ENCODE results near the gene BCAR3.
"Not testable (repeated sequence)": the region's sequence is repeated elsewhere in the genome, so short reads cannot be mapped to it uniquely, and the experiment has no call there.

Gene BCAR3

GRCh38 chr1:93556291-93556690, 125.3 kb downstream of the BCAR3 start:
- in situ Hi-C loops (cut with HindIII; ENCODE audit: low sequenced_read_pairs): no loop called here

DNA sequence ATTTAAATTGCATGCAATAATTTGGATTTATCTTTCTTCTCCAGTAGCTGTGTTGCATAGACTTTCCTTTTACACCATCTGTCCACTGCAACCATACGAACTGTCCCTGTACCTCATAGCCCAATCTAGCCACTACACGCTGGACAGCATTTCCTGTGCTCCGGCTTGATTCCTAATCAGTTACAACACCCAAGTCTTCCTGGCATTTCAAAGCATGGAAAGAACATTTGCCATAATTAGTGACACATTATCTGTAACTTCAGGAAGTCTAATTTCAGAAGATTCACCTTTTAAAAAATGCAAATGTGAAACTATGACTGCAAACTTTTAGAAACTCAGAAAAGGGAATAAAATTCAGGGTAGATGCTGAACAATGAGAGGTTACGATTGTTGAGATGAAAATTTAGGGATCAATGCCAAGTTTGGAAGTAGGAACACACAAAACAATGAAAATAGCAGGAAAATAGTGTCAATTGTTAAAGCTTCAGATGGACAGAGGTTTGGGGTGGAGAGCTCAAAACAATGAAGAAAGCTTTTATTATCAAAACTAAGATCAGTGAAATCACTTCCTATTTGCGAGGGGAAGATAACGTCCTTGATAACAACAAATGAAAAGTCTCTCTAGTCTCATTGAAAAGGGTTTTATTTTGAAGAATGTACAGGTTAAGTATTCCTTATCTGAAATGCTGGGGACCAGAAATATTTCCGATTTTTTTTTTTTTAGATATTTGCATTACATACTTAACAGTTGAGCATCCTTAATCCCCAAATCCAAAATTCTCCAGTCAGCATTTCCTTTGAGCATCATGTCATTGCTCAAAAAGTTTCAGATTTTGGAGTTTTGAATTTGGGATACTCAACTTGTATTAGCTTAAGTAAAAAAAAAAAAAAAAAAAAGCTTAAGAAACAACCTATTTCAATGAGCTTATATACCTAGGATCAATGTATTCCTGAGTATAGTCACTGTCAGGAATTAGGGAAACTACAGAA, 126.5 kb downstream of the BCAR3 start:
- in situ Hi-C loops (cut with HindIII; ENCODE audit: low sequenced_read_pairs): no loop called here

GRCh38 chr1:93553886-93554490, 127.6 kb downstream of the BCAR3 start:
- in situ Hi-C loops (cut with HindIII; ENCODE audit: low sequenced_read_pairs): not testable (repeated sequence)

DNA sequence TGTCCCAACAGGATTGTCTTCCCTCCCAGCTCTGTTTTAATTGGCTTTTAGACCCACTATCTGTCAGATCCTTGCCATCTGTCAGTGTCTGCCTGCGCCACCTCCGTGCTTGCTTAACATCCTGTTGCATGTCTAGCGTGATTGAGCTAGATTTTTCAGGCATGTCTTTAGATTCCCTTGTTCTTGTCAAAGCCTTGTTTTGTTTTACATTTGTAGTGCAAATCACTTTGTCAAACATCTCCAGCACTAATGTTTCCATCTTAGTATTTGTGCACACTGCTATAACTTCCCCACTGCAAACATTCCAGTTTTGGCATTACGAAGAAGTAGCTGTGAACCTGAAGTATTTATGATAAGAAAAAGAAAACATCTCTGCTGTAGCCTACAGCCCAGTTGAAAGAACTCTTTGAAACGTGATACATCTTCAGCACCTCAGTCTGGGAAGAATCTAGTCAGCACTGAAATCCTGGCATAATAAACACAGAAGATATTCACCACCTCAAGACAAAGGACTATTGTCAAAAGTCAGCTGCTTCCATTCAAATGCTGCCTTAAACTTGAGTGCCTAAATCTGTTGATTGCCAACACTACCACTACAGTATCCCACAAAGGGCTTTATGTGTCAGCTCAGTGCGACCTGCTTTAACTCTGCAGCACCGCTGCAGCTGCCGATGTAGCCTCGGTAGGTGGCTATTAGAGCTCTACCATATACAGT, 128.7 kb downstream of the BCAR3 start:
- in situ Hi-C loops (cut with HindIII; ENCODE audit: low sequenced_read_pairs): no loop called here

DNA sequence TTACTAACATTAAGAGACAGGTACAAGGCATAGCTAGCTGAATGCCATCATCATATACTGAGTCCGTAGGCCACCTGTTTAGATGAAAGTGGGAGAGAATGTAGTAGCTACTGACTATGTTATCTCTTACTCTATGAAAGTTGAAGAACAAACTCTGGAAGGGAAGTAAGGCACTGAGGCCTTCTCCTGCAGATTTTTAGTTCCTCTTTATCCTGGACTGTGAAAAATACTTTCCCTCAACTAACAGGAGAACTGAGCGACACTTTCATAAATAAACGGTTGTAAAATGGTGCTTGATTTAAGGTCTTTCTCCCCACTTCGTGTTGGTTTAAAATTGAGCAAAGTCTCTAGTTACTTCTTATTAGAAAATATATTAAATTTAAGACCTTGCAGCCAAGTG, 131.8 kb downstream of the BCAR3 start:
- in situ Hi-C loops (cut with HindIII; ENCODE audit: low sequenced_read_pairs): no loop called here

GRCh38 chr1:93549131-93549530, 132.5 kb downstream of the BCAR3 start:
- in situ Hi-C loops (cut with HindIII; ENCODE audit: low sequenced_read_pairs): no loop called here

GRCh38 chr1:93546162-93546863, 135.3 kb downstream of the BCAR3 start:
- in situ Hi-C loops (cut with HindIII; ENCODE audit: low sequenced_read_pairs): no loop called here

DNA sequence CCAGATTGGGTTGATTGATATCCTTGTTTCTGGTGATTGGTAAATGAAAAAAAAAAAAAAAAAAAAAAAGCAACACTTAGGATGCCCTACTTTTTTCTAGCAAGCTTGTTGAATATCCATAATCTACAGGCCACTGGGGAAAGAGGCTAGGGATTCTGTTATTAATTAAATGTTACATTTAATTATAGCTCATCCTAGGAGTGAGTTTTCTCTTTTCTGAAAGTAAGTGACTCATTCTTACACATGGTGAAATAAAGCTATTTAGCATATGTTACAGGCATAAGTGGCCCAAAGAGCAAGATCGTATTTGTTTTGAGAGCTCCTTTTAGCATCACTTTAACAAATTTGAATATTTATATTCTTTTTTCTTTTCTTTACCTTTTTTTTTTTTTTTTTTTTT, 139.2 kb downstream of the BCAR3 start:
- in situ Hi-C loops (cut with HindIII; ENCODE audit: low sequenced_read_pairs): no loop called here

DNA sequence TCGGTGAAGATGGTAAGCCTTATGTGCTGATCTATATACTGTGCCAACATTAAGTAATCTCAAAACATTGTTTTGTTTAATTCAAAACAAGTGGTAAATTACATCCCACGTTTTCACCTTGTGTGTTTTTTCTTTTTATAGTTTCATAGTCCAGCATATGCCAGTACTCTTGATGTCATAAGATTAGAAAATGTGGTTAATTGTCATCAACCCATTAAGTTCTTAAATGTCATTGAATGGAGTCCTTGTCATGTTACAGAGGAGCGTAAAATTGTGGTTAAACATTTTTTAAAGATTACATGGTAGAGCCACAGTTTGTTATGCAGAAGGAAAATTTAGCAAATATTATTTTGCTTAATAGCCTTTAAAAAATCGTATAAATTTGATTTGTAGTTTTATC, 140.6 kb downstream of the BCAR3 start:
- in situ Hi-C loops (cut with HindIII; ENCODE audit: low sequenced_read_pairs): no loop called here

GRCh38 chr1:93537924-93538323, 143.7 kb downstream of the BCAR3 start:
- in situ Hi-C loops (cut with HindIII; ENCODE audit: low sequenced_read_pairs): no loop called here

DNA sequence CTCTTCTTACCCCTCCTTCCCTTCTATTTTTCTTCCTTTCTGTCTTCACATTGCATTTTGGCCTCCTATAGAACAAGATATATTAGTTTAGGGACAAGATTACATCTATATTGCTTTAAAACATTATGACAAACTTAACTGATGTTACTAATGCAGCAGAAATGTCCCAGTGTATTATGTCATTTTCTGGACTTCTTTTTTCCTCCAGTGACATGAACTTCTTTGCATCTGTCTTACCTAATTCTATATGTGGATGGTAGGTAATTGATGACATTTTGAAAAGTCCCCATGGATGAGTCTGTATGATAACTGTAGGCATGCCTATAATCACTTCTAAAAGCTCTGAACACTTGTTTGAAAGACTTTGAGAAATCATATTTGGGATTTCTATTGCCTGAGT, 144.2 kb downstream of the BCAR3 start:
- in situ Hi-C loops (cut with HindIII; ENCODE audit: low sequenced_read_pairs): no loop called here

GRCh38 chr1:93533677-93534076, 148.0 kb downstream of the BCAR3 start:
- in situ Hi-C loops (cut with HindIII; ENCODE audit: low sequenced_read_pairs): no loop called here

GRCh38 chr1:93532780-93533378, 148.8 kb downstream of the BCAR3 start:
- in situ Hi-C loops (cut with HindIII; ENCODE audit: low sequenced_read_pairs): no loop called here

- in situ Hi-C loops (cut with HindIII; ENCODE audit: low sequenced_read_pairs): no loop called here
These were observed 150.4 kb downstream of the BCAR3 start for GRCh38 chr1:93531193-93531592.

DNA sequence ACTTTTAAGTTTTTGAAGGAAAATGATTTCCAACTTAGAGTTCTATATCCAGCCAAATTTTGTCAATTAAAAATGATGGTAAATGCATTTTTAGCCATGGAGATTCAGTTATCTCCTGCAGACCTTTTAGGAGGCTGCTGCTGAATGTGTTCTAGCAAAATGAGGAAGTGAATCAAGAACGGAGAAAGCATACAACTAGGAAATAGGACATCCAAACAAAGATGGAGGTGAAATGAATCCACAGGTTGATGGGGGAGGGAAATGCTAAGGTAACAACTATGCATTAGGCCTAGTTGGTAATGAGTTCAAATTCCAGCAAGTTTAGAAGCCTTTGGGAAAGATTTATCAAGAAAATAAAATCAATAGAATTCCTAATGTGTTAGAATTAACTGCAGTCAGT, 153.2 kb downstream of the BCAR3 start:
- in situ Hi-C loops (cut with HindIII; ENCODE audit: low sequenced_read_pairs): no loop called here

DNA sequence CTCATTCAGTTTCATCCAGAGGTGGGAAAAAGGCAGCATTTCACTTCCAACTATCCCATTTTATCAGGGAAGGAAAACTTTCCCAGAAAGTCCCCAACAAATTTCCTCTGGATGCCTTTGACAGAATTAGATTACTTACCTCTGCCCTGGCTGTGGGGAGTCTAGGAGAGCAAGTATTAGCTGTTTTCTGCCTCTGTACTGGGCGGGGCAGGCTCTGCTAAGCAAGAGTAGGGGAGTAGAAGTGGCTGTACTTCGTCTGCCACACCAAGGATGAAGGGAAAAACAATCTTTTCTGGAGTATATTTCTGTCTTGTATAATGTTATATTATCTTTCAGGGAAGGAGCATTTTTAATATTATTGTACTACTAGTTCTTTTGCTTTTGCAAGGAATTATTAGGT, 155.2 kb downstream of the BCAR3 start:
- in situ Hi-C loops (cut with HindIII; ENCODE audit: low sequenced_read_pairs): no loop called here

- in situ Hi-C loops (cut with HindIII; ENCODE audit: low sequenced_read_pairs): no loop called here
These were observed 156.2 kb downstream of the BCAR3 start for GRCh38 chr1:93525431-93525830.

DNA sequence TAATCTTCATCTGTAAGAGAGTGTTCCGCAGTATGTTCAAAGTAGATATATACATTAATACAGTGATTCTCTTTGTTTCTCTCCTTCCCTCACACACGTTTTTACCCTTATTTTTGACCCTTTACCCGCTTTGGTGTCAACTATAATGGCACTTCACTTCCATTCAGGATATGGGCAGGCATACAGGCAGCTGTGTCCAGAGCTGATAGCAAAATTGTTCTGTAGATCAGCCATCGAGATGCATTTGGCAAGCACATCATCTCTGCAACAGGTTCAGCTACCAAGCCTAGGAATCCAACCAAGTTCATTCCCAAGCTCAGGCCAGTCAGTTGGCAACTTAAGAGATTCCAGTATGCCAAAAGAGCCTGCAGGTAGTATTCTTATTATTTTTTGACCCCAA, 158.9 kb downstream of the BCAR3 start:
- in situ Hi-C loops (cut with HindIII; ENCODE audit: low sequenced_read_pairs): no loop called here

GRCh38 chr1:93521618-93522017, 160.0 kb downstream of the BCAR3 start:
- in situ Hi-C loops (cut with HindIII; ENCODE audit: low sequenced_read_pairs): no loop called here

GRCh38 chr1:93519199-93519829, 162.3 kb downstream of the BCAR3 start:
- in situ Hi-C loops (cut with HindIII; ENCODE audit: low sequenced_read_pairs): no loop called here

Measured in endothelial cell of hepatic sinusoid (primary cell).